GM19238 (cell line): ENCODE data around the gene PDE11A.

Experiments used
- DNase-seq: peaks from one replicate; pipeline ENCODE4 v3.0.0; 2011; ENCODE audit warnings: low spot score; ENCODE audit not compliant: insufficient read length

PDE11A gene

DNA sequence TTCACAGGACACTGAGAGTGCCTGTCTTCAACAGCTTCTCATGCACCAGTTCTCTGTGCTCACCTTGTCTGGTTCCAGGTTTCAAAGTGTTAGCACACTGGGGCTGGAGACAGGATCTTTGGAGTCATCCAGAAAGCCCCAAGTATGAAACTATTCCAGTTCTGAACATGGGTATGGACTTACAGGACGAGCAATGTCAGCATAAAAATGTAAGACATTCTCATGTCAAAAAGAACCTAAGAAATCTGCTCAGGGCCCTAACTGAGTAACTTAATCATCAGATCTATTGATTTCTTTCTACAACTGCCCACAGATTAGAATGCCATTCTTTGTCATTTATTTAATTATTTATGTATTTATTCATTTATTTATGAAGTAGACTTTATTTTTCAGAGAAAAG lies 495.5 kb downstream of the PDE11A start:
- no peak for DNase-seq

DNA sequence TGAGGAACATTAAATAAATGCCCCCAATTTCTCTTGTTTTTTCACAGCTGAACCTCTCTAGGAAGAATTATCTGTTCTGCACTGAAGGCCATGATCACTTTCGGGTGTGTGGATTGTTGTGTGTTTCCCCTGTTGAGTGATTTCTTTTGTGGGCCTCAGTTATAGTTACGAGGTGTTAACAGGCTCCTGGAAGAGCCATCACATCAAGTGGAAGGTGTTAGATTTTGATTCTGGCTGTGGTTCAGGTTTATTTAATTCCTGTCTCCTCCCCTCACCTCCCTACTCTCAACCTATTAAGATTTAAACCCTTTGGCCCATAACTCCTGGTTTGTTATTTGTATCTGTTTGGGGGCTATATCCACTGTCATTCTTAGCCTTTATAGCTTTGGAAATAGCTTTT lies 497.2 kb downstream of the PDE11A start:
- no peak for DNase-seq

DNA sequence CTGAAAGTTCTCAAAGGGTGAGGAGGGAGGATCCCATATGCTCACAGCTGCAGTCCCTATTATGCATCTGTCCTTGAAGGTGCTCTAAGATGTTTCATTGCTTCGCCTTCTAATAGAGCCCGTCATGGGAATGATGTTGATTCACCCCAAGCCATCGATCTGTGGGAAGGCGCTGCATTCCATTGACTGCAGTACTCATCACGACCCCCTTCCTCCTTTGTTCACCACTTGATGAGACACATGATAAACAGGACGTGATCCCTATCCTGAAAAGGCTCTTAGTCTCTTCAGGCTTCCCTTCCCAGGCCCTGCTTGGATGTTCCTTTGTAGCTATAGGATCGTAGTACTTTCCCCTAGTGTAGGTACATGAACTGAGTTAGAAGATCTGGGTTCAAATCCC lies 498.2 kb downstream of the PDE11A start:
- DNase-seq: no peak
